SHP77 (cell line): ENCODE results near the gene MAFG.
A peak's percentile ranks its signal among the peaks of the same experiment; 100 is the strongest.
"Not testable (repeated sequence)": the region's sequence is repeated elsewhere in the genome, so short reads cannot be mapped to it uniquely, and the experiment has no call there.

Source experiments
- DNase-seq, 2 experiments: peaks; one replicate each; lab custom pipeline; 2025; lab: John Stamatoyannopoulos, UW

MAFG gene

GRCh38 chr17:81923302-81924260 is 4.0 kb downstream of the MAFG start:
- DNase-seq, result no peak

GRCh38 chr17:81922566-81923301 is 4.8 kb downstream of the MAFG start:
- DNase-seq, result no peak

GRCh38 chr17:81921996-81922565 is 5.5 kb downstream of the MAFG start:
- DNase-seq, result no peak

DNA sequence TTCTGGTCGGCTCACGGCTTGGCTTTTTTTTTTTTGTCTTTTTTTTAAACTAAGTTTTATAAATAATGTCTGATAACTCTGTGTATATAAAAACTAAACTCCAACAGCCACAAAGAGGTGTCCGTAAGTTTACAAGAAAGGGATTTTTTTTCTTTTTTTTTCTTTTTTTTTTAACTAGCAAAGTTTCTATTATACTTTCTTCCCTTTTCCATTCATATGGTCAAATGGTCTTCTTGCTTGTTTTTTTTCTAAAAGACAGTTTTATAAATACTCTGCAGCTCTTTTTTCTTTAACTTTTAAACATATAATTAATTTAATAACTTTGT is 6.0 kb downstream of the MAFG start:
- DNase-seq, result no peak

DNA sequence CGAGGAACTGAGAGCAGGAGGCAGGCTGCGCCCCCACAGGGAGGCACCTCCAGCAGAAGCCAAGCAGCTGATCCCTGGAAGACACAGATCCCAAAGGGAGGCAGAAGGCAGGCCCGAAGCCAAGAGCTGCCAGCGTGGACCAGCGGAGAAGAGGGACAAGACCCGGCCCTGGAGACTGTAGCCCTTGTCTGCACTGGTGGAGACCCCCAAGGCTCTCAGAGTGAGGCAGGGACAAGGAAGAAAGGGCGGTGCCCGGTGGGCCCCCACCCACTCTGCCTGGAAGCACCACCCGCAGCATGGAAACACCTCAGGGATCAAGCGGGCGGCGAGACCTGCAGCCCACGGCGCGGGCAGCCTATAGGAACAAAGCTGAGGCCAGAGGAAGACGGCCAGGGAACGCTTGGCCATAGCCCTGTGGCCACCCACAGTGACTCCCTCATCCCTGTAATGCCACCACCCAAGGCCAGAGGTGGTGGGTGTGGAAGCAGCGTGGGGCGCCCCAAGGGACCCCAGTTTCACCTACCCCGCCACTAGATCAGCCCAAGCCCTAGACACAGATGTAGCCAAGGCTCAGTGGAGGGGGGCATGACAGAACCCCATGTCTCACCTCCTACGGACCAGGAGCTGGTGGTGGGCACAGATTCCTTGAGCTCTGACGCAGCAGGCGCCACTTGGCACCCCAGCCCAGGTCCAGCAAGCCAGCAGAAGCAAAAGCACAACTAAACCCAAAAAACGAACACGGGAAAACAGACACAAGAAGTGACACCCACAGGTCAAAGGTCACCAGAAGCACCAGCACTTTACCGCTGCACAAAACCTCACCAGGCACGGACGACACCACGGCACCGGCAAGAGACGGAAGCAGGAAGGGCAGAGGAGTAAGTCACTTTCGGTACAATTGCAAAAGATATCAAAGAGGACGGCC is 6.7 kb downstream of the MAFG start:
- no peak for DNase-seq

DNA sequence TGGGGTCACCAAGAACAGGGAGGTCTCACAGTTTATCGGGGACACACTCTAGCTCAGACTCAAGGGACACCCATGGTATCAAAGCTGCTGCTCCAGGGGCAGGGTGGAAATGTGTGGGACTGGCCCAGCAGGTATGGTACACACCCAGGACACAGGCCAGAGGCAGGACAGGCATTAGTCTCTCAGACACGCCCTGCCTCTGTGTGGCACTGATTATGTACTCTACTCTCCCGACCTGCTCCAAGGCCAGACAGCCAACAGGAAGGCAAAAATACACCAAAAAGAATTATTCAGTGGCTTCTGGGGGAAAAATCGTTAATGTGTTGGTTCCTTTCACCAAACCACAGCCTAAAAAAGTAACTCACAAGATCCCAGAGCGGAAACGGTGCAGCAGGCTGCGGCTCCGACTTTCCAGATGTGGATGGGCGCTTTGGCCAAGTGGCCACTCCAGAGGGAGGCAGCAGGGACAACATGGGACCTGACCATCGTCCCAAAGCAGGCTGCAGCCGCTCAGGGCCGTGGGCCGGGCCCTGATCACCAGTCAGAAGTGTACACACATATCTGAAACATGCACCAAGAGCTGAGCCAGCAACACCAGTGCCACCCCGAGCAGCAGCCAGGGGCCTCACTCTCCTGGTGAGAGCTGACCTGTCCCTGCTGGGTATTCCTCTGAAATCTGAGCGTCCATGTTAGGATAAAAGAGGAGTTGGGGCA is 8.5 kb downstream of the MAFG start:
- no peak for DNase-seq

- DNase-seq, result not testable (repeated sequence)
Observed at GRCh38 chr17:81918333-81918669, 9.2 kb downstream of the MAFG start.

DNA sequence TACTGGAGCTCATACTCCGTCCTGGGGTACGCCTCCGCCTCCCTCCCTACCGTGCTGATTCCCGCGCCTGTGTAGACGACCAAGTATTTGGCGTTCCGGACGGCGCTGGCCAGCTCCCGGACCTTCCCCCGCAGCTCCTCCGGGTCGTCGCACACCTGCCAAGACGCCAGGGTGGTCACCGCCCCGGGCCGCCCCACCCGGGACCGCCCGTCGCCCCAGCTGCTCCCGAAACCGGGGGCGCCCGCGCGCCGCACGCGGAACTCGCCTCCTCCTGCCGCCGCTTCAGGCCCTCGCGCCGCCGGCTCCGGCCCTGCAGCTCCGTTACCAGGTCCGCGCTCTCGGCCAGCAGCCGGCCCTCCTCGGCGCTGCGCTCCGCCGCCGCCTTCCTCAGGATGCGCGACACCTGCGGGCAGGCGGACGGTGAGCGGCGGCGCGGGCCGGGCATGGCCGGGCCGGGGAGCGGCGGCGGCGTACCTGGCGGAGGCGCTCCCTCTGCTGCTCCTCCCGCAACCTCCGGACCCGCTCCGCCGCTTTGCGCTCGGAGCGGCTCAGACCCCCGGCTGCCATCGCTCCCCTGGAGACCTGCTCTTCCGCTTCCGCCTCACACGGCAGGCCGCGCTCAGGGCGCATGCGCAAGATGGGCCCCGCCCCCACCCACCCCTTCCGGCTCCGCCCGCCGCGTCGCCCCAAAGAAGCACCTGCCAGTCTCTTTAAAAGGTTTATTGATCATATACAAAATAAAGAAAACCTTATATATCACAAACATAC is 9.8 kb downstream of the MAFG start, which contains the start of gene SIRT7:
Gene SIRT7, minus strand, starts transcription at position 612 of the 768 bp plus-strand sequence. Its CDS starts 45 bp downstream, at position 567.
- DNase-seq, result peak; percentile 60 to 75

DNA sequence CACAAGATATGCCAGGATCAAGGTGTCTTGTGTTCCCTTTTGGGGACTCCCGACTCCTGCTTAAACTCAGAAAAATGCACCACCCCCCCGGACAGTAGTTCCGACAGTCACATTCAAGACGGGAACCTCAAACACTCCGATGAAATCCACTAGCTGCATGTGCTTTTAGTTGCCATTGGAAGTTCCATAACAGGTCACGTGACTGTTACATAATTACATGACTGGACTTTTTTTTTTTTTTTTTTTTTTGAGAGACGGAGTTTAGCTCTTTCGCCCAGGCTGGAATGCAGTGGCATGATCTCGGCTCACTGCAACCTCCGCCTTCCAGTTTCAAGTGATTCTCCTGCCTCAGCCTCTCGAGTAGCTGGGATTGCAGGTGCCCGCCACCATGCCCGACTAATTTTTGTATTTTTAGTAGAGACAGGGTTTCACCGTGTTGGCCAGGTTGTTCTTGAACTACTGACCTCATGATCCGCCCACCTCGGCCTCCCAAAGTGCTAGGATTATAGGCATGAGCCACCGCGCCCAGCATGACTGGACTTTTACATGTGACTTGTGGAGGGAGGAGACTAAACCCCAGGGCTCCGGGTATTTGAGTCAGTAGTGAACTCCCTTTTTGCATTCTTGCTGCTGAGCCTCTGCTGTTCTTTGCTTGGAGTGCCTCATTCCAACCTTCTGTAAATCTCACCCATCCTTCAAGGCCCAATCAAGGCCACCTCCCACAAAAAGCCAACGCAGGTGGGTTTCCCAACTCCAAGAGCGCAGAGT is 11.1 kb downstream of the MAFG start:
- DNase-seq, result no peak

DNA sequence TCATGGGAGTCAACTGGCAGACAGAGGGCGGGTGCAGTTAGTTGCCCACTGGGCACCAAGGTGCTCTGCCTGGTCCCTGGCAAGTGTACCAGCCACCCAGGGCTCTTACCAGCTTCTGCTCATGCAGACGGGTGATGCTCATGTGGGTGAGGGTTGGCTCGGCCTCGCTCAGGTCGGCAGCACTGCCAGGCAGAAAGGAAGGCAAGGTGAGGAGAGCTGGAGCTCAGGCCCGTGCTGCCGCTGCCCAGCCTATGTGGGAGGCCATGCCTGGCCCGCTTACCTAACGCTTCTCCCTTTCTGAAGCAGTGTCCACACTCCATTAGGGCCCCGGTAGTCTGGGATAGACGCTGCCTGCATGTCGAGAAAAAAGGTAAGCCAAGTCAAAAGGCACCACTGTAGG is 12.2 kb downstream of the MAFG start:
- DNase-seq, result no peak

DNA sequence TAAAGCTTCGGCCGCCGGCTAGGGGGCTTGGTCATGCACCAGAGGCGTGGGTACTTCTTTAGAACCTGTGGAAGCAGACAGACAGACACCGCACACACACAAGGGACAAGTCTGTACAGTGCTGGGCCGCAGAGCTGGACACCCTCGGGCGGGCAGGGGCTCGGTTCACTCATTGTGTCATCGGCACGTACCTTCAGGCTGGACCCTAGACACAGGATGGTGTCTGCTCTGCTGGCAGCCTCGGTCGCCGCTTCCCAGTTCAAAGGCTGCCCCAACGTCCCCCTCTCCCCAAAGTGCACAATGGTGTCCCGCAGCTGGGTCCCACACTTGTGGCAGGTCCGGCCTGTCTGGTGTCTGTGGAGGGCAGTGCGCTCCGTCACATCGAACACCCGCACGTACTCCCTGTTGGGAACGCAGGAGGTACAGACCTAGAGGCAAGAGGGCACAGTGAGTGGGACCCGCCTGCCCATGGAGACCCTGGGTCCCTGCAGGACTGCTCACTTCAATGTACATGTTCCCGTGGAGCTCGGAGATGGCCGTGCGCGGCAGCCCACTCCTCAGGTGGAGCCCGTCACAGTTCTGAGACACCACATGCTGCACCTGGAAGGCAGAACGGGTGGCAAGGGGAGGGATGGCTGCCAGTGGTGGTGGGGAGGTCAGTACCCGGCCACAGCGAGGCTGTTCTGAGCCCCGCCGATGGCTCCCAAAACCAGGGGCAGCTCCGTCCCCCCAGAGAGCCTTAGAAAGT is 13.3 kb downstream of the MAFG start:
- no peak for DNase-seq

- DNase-seq, result no peak
Observed at GRCh38 chr17:81913394-81914102, 14.0 kb downstream of the MAFG start.

- DNase-seq, result no peak
Observed at GRCh38 chr17:81912441-81913309, 14.9 kb downstream of the MAFG start.

- DNase-seq, result no peak
Observed at GRCh38 chr17:81911969-81912368, 15.6 kb downstream of the MAFG start.

- peak; percentile 83 to 92 for DNase-seq
Observed at GRCh38 chr17:81911277-81911961, 16.1 kb downstream of the MAFG start, which contains the start of gene PCYT2. PCYT2 (minus strand) TSS chr17:81911399; CDS start chr17:81911355, 44 bp downstream.

- DNase-seq, result no peak
Observed at GRCh38 chr17:81910840-81911276, 16.7 kb downstream of the MAFG start.
